WI38 (cell line): ENCODE results near the gene CCND3.
A peak's percentile ranks its signal among the peaks of the same experiment; 100 is the strongest.

Experiments
- H3K4me3 ChIP-seq: 2 replicates; pipeline ENCODE4 v1.5.1; 2011; ENCODE audit warnings: low read depth, mild to moderate bottlenecking, control low read depth, low read length
- TF ChIP-seq, protein P1 (sequence below): IDR thresholded peaks from 2 replicates; pipeline ENCODE4 v1.5.1; 2012; ENCODE audit warnings: low read depth, mild to moderate bottlenecking, control low read depth, low read length

The CCND3 gene

DNA sequence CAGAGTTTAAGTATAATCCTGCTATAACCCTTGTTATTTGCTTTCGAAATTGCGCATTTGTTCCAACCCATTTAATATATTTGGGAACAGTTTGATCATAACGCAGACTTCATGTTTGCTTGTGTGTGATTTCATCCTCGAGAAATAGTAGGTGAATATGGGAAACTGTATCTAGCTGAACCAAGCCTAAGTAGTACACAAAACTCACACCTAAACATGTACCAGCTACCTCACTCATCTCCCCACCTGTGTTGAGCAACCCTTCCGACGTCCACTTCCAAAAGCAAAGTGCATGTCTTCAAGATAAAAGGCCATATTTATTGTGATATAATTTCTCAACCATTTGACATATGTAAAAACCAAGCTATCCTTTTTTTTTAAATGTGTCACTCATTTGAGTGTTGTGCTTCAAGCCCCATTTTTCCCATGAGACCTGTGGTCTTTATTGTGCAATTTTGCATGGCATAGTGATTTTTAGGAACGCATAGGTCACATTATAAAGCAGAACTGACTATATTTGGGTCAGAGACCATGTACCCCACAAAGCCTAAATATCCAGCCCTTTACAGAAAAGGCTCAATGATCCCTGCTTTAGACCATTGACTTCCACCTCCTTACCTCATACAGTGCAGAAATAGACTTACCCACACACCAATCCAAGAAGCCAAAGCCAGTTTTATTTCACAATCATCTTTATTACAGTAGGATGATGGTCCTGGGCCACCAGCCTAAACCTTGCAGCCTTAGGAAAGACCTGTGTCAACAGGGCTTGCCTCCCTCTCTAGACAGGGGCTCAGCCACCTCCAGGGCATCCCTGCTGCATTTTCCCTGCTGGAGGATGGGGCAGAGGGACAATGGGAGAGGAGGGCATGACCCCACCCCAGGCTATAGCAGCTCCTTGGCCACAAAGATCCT lies 7.1 kb downstream of the CCND3 start:
- TF ChIP-seq, protein P1, sequence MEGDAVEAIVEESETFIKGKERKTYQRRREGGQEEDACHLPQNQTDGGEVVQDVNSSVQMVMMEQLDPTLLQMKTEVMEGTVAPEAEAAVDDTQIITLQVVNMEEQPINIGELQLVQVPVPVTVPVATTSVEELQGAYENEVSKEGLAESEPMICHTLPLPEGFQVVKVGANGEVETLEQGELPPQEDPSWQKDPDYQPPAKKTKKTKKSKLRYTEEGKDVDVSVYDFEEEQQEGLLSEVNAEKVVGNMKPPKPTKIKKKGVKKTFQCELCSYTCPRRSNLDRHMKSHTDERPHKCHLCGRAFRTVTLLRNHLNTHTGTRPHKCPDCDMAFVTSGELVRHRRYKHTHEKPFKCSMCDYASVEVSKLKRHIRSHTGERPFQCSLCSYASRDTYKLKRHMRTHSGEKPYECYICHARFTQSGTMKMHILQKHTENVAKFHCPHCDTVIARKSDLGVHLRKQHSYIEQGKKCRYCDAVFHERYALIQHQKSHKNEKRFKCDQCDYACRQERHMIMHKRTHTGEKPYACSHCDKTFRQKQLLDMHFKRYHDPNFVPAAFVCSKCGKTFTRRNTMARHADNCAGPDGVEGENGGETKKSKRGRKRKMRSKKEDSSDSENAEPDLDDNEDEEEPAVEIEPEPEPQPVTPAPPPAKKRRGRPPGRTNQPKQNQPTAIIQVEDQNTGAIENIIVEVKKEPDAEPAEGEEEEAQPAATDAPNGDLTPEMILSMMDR = no peak
- no peak overlapping the region for H3K4me3 ChIP-seq

DNA sequence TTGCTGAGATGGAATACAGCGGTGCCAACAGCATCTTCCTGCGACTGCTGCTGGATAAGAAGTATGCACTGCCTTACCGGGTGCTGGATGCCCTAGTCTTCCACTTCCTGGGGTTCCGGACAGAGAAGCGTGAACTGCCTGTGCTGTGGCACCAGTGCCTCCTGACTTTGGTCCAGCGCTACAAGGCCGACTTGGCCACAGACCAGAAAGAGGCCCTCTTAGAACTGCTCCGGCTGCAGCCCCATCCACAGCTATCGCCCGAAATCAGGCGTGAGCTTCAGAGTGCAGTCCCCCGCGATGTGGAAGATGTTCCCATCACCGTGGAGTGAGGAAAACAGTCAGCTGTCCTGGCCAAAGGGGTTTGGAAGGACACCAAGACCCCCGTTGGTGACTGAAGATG lies 9.2 kb downstream of the CCND3 start:
- TF ChIP-seq, protein P1 = no peak
- no peak overlapping the region for H3K4me3 ChIP-seq

DNA sequence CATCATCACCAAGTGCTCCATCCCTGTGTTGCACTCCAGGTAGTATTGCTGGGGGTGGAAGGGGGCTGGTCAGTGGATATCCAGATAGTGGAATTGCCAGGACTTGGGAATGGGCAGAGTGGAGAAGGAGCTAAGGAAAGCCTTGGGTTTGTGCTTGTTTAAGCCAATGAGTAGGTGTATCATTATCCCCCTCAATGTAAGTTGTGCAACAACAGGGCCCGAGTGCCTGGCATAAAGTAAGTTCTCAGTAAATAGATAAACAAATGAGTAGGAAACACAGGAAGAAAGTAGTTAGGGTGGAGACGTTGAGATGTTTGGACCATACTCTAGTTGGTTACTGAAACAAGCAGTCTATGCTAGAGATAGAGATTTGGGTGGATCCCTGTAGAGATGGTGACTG lies 9.8 kb downstream of the CCND3 start:
- H3K4me3 ChIP-seq = no peak overlapping the region
- TF ChIP-seq, protein P1 = no peak

DNA sequence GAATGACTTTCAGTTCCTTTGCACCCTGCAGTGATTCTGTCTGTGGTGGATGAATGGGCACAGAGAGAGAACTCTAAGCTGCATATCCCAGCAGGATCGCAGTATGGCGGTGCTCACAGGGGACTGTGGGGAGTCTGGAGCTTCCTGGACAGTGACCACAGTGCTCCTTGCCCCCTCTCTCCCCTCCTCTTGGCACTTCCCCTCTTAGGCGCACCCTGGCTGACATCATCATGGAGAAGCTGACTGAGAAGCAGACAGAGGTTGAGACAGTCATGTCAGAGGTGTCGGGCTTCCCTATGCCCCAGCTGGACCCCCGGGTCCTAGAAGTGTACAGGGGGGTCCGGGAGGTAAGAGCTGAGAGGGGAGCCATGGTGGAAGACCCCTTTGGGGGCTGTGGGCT lies 11.7 kb downstream of the CCND3 start:
- TF ChIP-seq, protein P1 = no peak
- H3K4me3 ChIP-seq = no peak overlapping the region

DNA sequence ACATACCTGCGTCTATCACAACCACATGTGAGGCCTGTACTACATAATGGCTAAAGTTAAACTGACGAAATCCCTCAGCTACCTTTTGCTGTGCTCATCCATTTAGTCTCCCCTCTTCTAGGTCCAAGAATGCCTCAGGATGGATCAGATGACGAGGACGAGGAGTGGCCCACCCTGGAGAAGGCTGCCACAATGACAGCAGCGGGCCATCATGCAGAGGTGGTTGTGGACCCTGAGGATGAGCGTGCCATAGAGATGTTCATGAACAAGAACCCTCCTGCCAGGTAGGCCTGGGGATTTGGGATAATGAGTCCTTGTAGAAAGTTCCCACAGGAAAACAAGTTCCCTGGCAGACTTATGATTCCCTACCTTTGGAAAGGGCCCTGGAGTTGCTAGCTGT lies 14.4 kb downstream of the CCND3 start:
- no peak overlapping the region for H3K4me3 ChIP-seq
- TF ChIP-seq, protein P1 = no peak

DNA sequence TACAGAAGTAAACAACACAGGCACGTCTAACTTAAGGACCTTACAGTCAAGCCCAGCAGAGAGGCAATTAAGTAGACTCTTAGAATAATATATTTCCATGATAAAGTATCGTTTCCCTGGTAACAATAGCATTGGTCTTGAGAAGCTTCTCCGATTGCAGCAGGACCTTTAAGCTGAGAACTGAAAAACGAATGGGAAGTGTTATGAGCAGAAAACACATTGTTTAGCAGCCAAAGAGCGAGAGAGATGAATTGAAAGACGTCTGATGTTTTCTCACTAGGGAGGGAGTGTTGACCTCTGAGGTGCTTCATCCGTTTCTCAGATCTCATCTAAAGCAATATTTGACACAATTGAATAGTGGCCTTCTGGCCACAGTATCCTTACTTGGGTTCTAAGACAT lies 19.5 kb downstream of the CCND3 start:
- TF ChIP-seq, protein P1 = no peak
- H3K4me3 ChIP-seq = peak overlapping the region; percentile 85

DNA sequence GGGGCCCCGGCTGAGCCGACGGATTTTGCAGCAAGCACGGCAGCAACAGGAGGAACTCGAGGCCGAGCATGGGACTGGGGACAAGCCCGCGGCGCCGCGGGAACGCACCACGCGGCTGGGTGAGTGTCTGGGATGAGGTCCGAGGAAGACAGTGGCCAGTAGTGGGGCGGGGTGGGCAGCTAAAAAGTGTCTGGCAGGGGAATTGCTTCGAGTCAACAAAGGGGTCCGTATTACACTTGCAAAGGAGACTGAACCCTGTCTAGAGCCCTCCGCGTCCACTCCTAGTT lies 20.0 kb downstream of the CCND3 start:
- TF ChIP-seq, protein P1 = no peak
- peak overlapping the region; percentile 85 for H3K4me3 ChIP-seq
